ENCODE data around the gene JAML. TPM values are rescaled to one million over a fixed set of nuclear protein-coding genes. Genes with fewer than 3 reads are reported as not detected.

Gene JAML
- total RNA-seq, 1 experiment from 2014 or later = 0.30 TPM

DNA sequence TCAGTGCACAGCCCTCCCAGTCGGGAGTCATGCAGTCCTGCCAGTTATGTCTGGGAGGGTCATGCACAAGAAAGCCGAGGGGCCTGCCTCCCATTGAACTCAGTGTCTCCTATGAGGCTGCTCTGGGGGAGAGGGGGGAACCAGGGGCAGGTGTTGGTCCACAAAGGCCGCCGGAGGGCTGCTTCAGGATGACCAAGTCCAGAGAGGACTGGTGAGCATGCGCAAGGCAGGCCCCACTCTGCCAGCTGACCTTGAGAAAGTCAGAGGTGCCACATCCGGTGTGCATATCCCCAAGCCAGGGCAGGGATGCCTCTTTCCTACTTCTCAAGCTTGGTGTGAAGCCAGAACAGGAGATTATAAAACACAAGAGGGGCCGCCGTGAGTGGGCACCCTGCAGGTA, 76.6 kb downstream of the JAML start:
- Histone ChIP-seq H3K27ac (ENCODE audit: low read depth, low read length) (no peak overlapping the region), H3K9me2 (ENCODE audit: insufficient read depth) (no peaks in the 10 kb centered on the region), H3K9me3 (ENCODE audit: control insufficient read depth in 1 of 2, insufficient read depth in 1 of 2, low read depth in 1 of 2, low read length in 2 of 2) (no peaks in the 10 kb centered on the region), H3K4me1 (ENCODE audit: control insufficient read depth in 1 of 2, insufficient read depth in 2 of 2, low read length in 2 of 2) (peaks cover 3 to 15% of the 10 kb centered on the region in 2 experiments; a peak in 3 of 4 replicates), H3K27me3 (ENCODE audit: insufficient read depth, low read length) (no peaks in the 10 kb centered on the region), H3K79me2 (ENCODE audit: insufficient read depth, low read length) (no peaks in the 10 kb centered on the region), H3K4me3 (replicated peaks in 1 of 2; ENCODE audit: low read depth in 1 of 2, low read length in 2 of 2) (no peak overlapping the region), H2AFZ (ENCODE audit: low read depth, low read length, poor library complexity, severe bottlenecking) (no peak overlapping the region), H4K20me1 (ENCODE audit: insufficient read depth) (no peaks in the 10 kb centered on the region), H3K9ac (ENCODE audit: low read length) (no peak overlapping the region), H3K4me2 (ENCODE audit: low read length) (no peak overlapping the region), H3K36me3 (ENCODE audit: control insufficient read depth in 1 of 2, insufficient read depth in 2 of 2, low read length in 2 of 2) (no peaks in the 10 kb centered on the region)
- no TSS peak for BruUV-seq (replicated peaks)
- no peak for DNase-seq (ENCODE audit: low read depth, low spot score)
- CTCF ChIA-PET = interaction anchor here (3.0 kb wide), 1 partner anchor 23 kb away, joined by 14 read pairs; no protein-coding TSS in a partner anchor
- RAD21 ChIA-PET (ENCODE audit: low non-redundant PET in 1 of 2, low total read pairs in 2 of 2, uncharacterized antibody in 2 of 2, unreplicated experiment in 2 of 2) = interaction anchor here in 1 of 2 experiments (0.7 kb wide), 1 partner anchor 22 kb away, joined by 3 read pairs; no protein-coding TSS in a partner anchor
- POLR2A ChIA-PET = no interaction called here
- TF ChIP-seq FOSL1 (IDR thresholded peaks at IDR 0.05; ENCODE audit: low read depth) (no peak), YY1 (IDR thresholded peaks at IDR 0.05; ENCODE audit: extremely low read depth, insufficient replicate concordance, low read depth, low read length) (no peak)
- ATAC-seq = no peak
- intact Hi-C loops (cut with micrococcal nuclease) = loop anchor here (5.0 kb wide), 1 partner anchor 464 kb away; no protein-coding TSS in a partner anchor

- Histone ChIP-seq H4K20me1 (ENCODE audit: insufficient read depth) (no peaks in the 10 kb centered on the region), H3K4me3 (replicated peaks in 1 of 2; ENCODE audit: low read depth in 1 of 2, low read length in 2 of 2) (no peak overlapping the region), H3K9ac (ENCODE audit: low read length) (no peak overlapping the region), H3K36me3 (ENCODE audit: control insufficient read depth in 1 of 2, insufficient read depth in 2 of 2, low read length in 2 of 2) (no peaks in the 10 kb centered on the region), H3K79me2 (ENCODE audit: insufficient read depth, low read length) (no peaks in the 10 kb centered on the region), H3K4me2 (ENCODE audit: low read length) (no peak overlapping the region), H3K27ac (ENCODE audit: low read depth, low read length) (no peak overlapping the region), H3K9me2 (ENCODE audit: insufficient read depth) (no peaks in the 10 kb centered on the region), H2AFZ (ENCODE audit: low read depth, low read length, poor library complexity, severe bottlenecking) (no peak overlapping the region), H3K9me3 (ENCODE audit: control insufficient read depth in 1 of 2, insufficient read depth in 1 of 2, low read depth in 1 of 2, low read length in 2 of 2) (no peaks in the 10 kb centered on the region), H3K4me1 (ENCODE audit: control insufficient read depth in 1 of 2, insufficient read depth in 2 of 2, low read length in 2 of 2) (peaks cover 0 to 13% of the 10 kb centered on the region in 2 experiments; a peak in 2 of 4 replicates), H3K27me3 (ENCODE audit: insufficient read depth, low read length) (no peaks in the 10 kb centered on the region)
- no peak for DNase-seq (ENCODE audit: low read depth, low spot score)
- TF ChIP-seq POLR2A (IDR thresholded peaks at IDR 0.05; ENCODE audit: borderline replicate concordance, extremely low read depth, insufficient read depth, insufficient read length) (no peak), TCF7L2 (IDR thresholded peaks at IDR 0.05; ENCODE audit: borderline replicate concordance, extremely low read depth, insufficient read depth, insufficient read length) (no peak), ELF1 (IDR thresholded peaks at IDR 0.05; ENCODE audit: borderline replicate concordance, low read depth) (no peak), POLR2AphosphoS5 (IDR thresholded peaks at IDR 0.05; ENCODE audit: low read depth, low read length) (no peak), MAX (IDR thresholded peaks at IDR 0.05) (no peak), ZBTB33 (IDR thresholded peaks at IDR 0.05; ENCODE audit: extremely low read depth, insufficient replicate concordance, low read length) (no peak), EZH2phosphoT487 (IDR thresholded peaks at IDR 0.05; ENCODE audit: borderline replicate concordance) (no peak), JUND (IDR thresholded peaks at IDR 0.05) (no peak), SP1 (IDR thresholded peaks at IDR 0.05; ENCODE audit: low read depth) (no peak), CBX3 (IDR thresholded peaks at IDR 0.05; ENCODE audit: low read depth) (no peak), FOSL1 (IDR thresholded peaks at IDR 0.05; ENCODE audit: low read depth) (no peak), ZNF274 (IDR thresholded peaks at IDR 0.05; ENCODE audit: low read depth, low read length) (no peak), REST (IDR thresholded peaks at IDR 0.05; ENCODE audit: low read depth) (no peak), YY1 (IDR thresholded peaks at IDR 0.05; ENCODE audit: extremely low read depth, insufficient replicate concordance, low read depth, low read length) (no peak)
- RAD21 ChIA-PET (ENCODE audit: low non-redundant PET in 1 of 2, low total read pairs in 2 of 2, uncharacterized antibody in 2 of 2, unreplicated experiment in 2 of 2) = no interaction called here
- POLR2A ChIA-PET = interaction anchor here (0.6 to 1.3 kb wide), 2 partner anchors 9 to 343 kb away, joined by 3 to 4 read pairs; no protein-coding TSS in a partner anchor
- ATAC-seq = no peak
- no TSS peak for BruUV-seq (replicated peaks)
- CTCF ChIA-PET = interaction anchor here (1.6 to 3.0 kb wide), 2 partner anchors 9 to 24 kb away, joined by 6 to 14 read pairs; no protein-coding TSS in a partner anchor
- intact Hi-C loops (cut with micrococcal nuclease) = loop anchor here (5.0 kb wide), 1 partner anchor 465 kb away; no protein-coding TSS in a partner anchor
These were observed 77.3 kb downstream of the JAML start for GRCh38 chr11:118147502-118147901.
